IMR-90 (cell line): ENCODE results near the gene DUSP12. TPM values are rescaled to one million over a fixed set of nuclear protein-coding genes. Genes with fewer than 3 reads are reported as not detected.
A peak's percentile ranks its signal among the peaks of the same experiment; 100 is the strongest.

Experiments used
- ATAC-seq: fragments of 200-7000 bp; cut with Tn5 transposase; 2 replicates; pipeline ENCODE4 v1.9.1; 2020; ENCODE audit warnings: low read depth, mild to moderate bottlenecking, moderate library complexity
- BruUV-seq: library from RNA; stranded (reverse); fragments of 400-500 nt; replicated peaks from 2 replicates; lab custom pipeline; 2021; lab: Mats Ljungman, UMichigan
- CTCF ChIA-PET: fragments of 300-600 bp; formaldehyde crosslinking; extraction: SDS; loops from one replicate; lab custom pipeline; 2021; ENCODE audit warnings: antibody characterized with exemption; lab: Yijun Ruan, JAX
- POLR2A ChIA-PET: fragments of 300-600 bp; sonication (Branson Sonifier 250); formaldehyde crosslinking; loops from one replicate; lab custom pipeline; 2022; ENCODE audit warnings: antibody characterized with exemption; ENCODE audit not compliant: unreplicated experiment; lab: Charles Lee
- DNase-seq: peaks from one replicate; pipeline ENCODE4 v3.0.0; 2013
- H2AFZ ChIP-seq: replicated peaks from 2 replicates; pipeline ENCODE3; 2013; ENCODE audit warnings: low read length, mild to moderate bottlenecking; ENCODE audit not compliant: poor library complexity
- H2AK5ac ChIP-seq: 2 replicates; pipeline ENCODE4 v1.6.1; 2013; ENCODE audit warnings: low read depth, low read length, inconsistent platforms
- H2AK9ac ChIP-seq: replicated peaks from 2 replicates; pipeline ENCODE3; 2013; ENCODE audit warnings: mild to moderate bottlenecking, low read depth, low read length, moderate library complexity; ENCODE audit not compliant: poor library complexity
- H2BK120ac ChIP-seq: 2 replicates; pipeline ENCODE4 v1.6.1; 2013; ENCODE audit warnings: low read depth, low read length, inconsistent platforms
- H2BK15ac ChIP-seq: 3 replicates; pipeline ENCODE4 v1.6.1; 2013; ENCODE audit warnings: low read depth, low read length, inconsistent platforms
- H2BK20ac ChIP-seq: 2 replicates; pipeline ENCODE4 v1.6.1; 2013; ENCODE audit warnings: low read depth, mild to moderate bottlenecking, inconsistent platforms, low read length, moderate library complexity
- H2BK5ac ChIP-seq: 2 replicates; pipeline ENCODE4 v1.6.1; 2013; ENCODE audit warnings: mild to moderate bottlenecking, low read depth, low read length, inconsistent platforms; ENCODE audit not compliant: poor library complexity, severe bottlenecking
- H3K14ac ChIP-seq: replicated peaks from 2 replicates; pipeline ENCODE4 v1.6.1; 2013; ENCODE audit warnings: low read depth, low read length, inconsistent platforms
- H3K18ac ChIP-seq: 2 replicates; pipeline ENCODE4 v1.6.1; 2013; ENCODE audit warnings: low read depth, low read length, control low read depth
- H3K23ac ChIP-seq: 2 replicates; pipeline ENCODE4 v1.6.1; 2013; ENCODE audit warnings: low read depth, low read length, inconsistent platforms
- H3K27ac ChIP-seq: 2 replicates; pipeline ENCODE4 v1.5.1; 2013; ENCODE audit warnings: mild to moderate bottlenecking, control low read depth, low read length; ENCODE audit not compliant: insufficient read depth
- H3K27me3 ChIP-seq: 2 replicates; pipeline ENCODE4 v1.6.1; 2013; ENCODE audit warnings: low read length; ENCODE audit not compliant: control insufficient read depth, insufficient read depth
- H3K36me3 ChIP-seq: 2 replicates; pipeline ENCODE4 v1.6.1; 2013; ENCODE audit warnings: low read length, mixed read lengths; ENCODE audit not compliant: control insufficient read depth, insufficient read depth
- H3K4ac ChIP-seq: 2 replicates; pipeline ENCODE4 v1.6.1; 2013; ENCODE audit warnings: low read depth, low read length, inconsistent platforms
- H3K4me1 ChIP-seq: 2 replicates; pipeline ENCODE4 v1.6.1; 2013; ENCODE audit warnings: low read length, mixed read lengths; ENCODE audit not compliant: control insufficient read depth, insufficient read depth
- H3K4me2 ChIP-seq: 2 replicates; pipeline ENCODE4 v1.6.1; 2013; ENCODE audit warnings: low read depth, mild to moderate bottlenecking, control low read depth, low read length, moderate library complexity
- H3K4me3 ChIP-seq: 2 replicates; pipeline ENCODE4 v1.5.1; 2013; ENCODE audit warnings: low read depth, mild to moderate bottlenecking, control low read depth, low read length, moderate library complexity; ENCODE audit not compliant: insufficient read depth
- H3K56ac ChIP-seq: 2 replicates; pipeline ENCODE4 v1.6.1; 2013; ENCODE audit warnings: low read length, inconsistent platforms; ENCODE audit not compliant: insufficient read depth; ENCODE audit errors: extremely low read depth
- H3K79me1 ChIP-seq, 2 experiments: 2 replicates each; pipeline ENCODE4 v1.6.1; 2013; ENCODE audit warnings: low read length in 2 of 2, inconsistent platforms in 1 of 2, low read depth in 1 of 2
- H3K9ac ChIP-seq: 2 replicates; pipeline ENCODE4 v1.6.1; 2013; ENCODE audit warnings: low read depth, low read length, control low read depth
- H3K9me1 ChIP-seq: 2 replicates; pipeline ENCODE4 v1.6.1; 2013; ENCODE audit warnings: low read length, inconsistent platforms; ENCODE audit not compliant: insufficient read depth
- H3K9me3 ChIP-seq: 2 replicates; pipeline ENCODE4 v1.6.1; 2013; ENCODE audit warnings: low read length; ENCODE audit not compliant: control insufficient read depth, insufficient read depth
- H4K20me1 ChIP-seq: 2 replicates; pipeline ENCODE4 v1.6.1; 2013; ENCODE audit warnings: low read length, inconsistent platforms; ENCODE audit not compliant: insufficient read depth
- H4K5ac ChIP-seq: 2 replicates; pipeline ENCODE4 v1.6.1; 2013; ENCODE audit warnings: mild to moderate bottlenecking, low read depth, low read length, control low read depth
- H4K8ac ChIP-seq, 2 experiments: 2 replicates each; pipeline ENCODE4 v1.6.1; 2013; ENCODE audit warnings: low read depth in 2 of 2, low read length in 2 of 2, control low read depth in 1 of 2, inconsistent platforms in 1 of 2
- H4K91ac ChIP-seq: 2 replicates; pipeline ENCODE4 v1.6.1; 2013; ENCODE audit warnings: low read depth, low read length, inconsistent platforms; ENCODE audit not compliant: insufficient read depth
- CEBPB ChIP-seq: IDR thresholded peaks from 2 replicates; pipeline ENCODE4 v1.6.1; 2012; ENCODE audit warnings: low read depth, low read length, improper control_type of control experiment
- CTCF ChIP-seq: conservative IDR thresholded peaks from 2 replicates; pipeline ENCODE4 v1.5.1; 2012; ENCODE audit warnings: mild to moderate bottlenecking, low read depth, low read length, improper control_type of control experiment
- MAFK ChIP-seq: IDR thresholded peaks from 2 replicates; pipeline ENCODE4 v1.6.1; 2012; ENCODE audit warnings: low read depth, low read length, improper control_type of control experiment
- MAZ ChIP-seq: IDR thresholded peaks from 2 replicates; pipeline ENCODE4 v1.6.1; 2012; ENCODE audit warnings: low read depth, mild to moderate bottlenecking, low read length, improper control_type of control experiment, moderate library complexity, borderline replicate concordance
- NFE2L2 ChIP-seq: fragments of 150-350 bp; IDR thresholded peaks from 2 replicates; pipeline ENCODE4 v1.6.1; 2016; ENCODE audit warnings: low read depth, mild to moderate bottlenecking, low read length
- RAD21 ChIP-seq: IDR thresholded peaks from 2 replicates; pipeline ENCODE4 v1.6.1; 2012; ENCODE audit warnings: low read length, improper control_type of control experiment
- RCOR1 ChIP-seq: IDR thresholded peaks from 2 replicates; pipeline ENCODE4 v1.6.1; 2012; ENCODE audit warnings: mild to moderate bottlenecking, low read length, improper control_type of control experiment; ENCODE audit not compliant: insufficient replicate concordance
- RFX5 ChIP-seq: IDR thresholded peaks from 2 replicates; pipeline ENCODE4 v1.8.0; 2012; ENCODE audit warnings: low read depth, mild to moderate bottlenecking, low read length, moderate library complexity
- SMC3 ChIP-seq: fragments of 150-350 bp; IDR thresholded peaks from 2 replicates; pipeline ENCODE4 v1.6.1; 2016; ENCODE audit warnings: low read depth, mild to moderate bottlenecking, antibody characterized with exemption, low read length, moderate library complexity
- USF2 ChIP-seq: fragments of 150-350 bp; IDR thresholded peaks from 2 replicates; pipeline ENCODE4 v1.6.1; 2017; ENCODE audit warnings: mild to moderate bottlenecking, antibody characterized with exemption, low read length, low read depth
- WGBS, 2 experiments: methylation state at CpG; one replicate each; pipeline versions ENCODE4 v1.1.5 to v1.1.7; 2013; ENCODE audit warnings: missing lambda C conversion rate in 2 of 2; ENCODE audit not compliant: insufficient read length in 1 of 2; ENCODE audit errors: extremely low coverage in 2 of 2; 5-methylcytosine and 5-hydroxymethylcytosine counted together
- dilution Hi-C: fragments of 300-500 bp; cut with HindIII; formaldehyde crosslinking; loops from one replicate; pipeline ENCODE4 v1.14.3; 2018; ENCODE audit warnings: low sequenced_read_pairs; ENCODE audit not compliant: unreplicated experiment
- in situ Hi-C: fragments of 300-500 bp; cut with MboI; formaldehyde crosslinking; loops from 3 replicates; pipeline ENCODE4 v1.14.3; 2019; ENCODE audit warnings: low sequenced_read_pairs, inconsistent platforms, mixed read lengths
- intact Hi-C: fragments of 100-400 bp; cut with micrococcal nuclease; formaldehyde crosslinking; loops from 2 replicates; pipeline ENCODE4 v1.10.0; 2022
- polyA plus RNA-seq, 3 experiments: library from polyadenylated mRNA; depleted of rRNA; stranded (reverse); fragments of >200 nt; gene quantifications; 2 replicates each; pipeline ENCODE4 v1.2.3, GENCODE V29; 2012; ENCODE audit warnings: low replicate concordance in 1 of 3
- total RNA-seq: library from RNA; depleted of rRNA; stranded (reverse); fragments of >200 nt; gene quantifications from 2 replicates; pipeline ENCODE4 v1.2.3, GENCODE V29; 2012

DUSP12 gene
- total and polyA plus RNA-seq, 2 of the 4 experiments (the other 2 are of a cell fraction): 31.5 to 35.6 TPM

GRCh38 chr1:161720956-161721737 lies 28.4 kb upstream of the DUSP12 start, which contains the start of gene FCRLB:
Gene FCRLB, plus strand, starts transcription at chr1:161721544. Its CDS starts 1,129 bp downstream, at chr1:161722673.
- peak within 1 kb of the TSS; percentile 37 for H2BK5ac ChIP-seq
- no peaks in the 10 kb centered on the region for H3K9me3 ChIP-seq
- H3K9me1 ChIP-seq: peaks cover 22% of the 10 kb centered on the region
- H3K27me3 ChIP-seq: no peaks in the 10 kb centered on the region
- no peaks in the 10 kb centered on the region for H3K36me3 ChIP-seq
- intact Hi-C loops (no loop called here), in situ Hi-C loops (no loop called here), dilution Hi-C loops (no loop called here)
- no peaks in the 10 kb centered on the region for H4K20me1 ChIP-seq
- H3K18ac ChIP-seq: no peak within 1 kb of the TSS
- no peak for DNase-seq
- no CpG with 5 or more reads among the region's 4 CpGs for WGBS, 2 experiments
- H3K56ac ChIP-seq: no peak within 1 kb of the TSS; the same call in 1 of the 2 replicates
- peaks cover 2% of the 10 kb centered on the region for H3K4me1 ChIP-seq
- H3K4me3 ChIP-seq: no peak within 1 kb of the TSS
- TF ChIP-seq MAZ (no peak), SMC3 (no peak), CTCF (no peak), RCOR1 (no peak), RAD21 (no peak), RFX5 (no peak), MAFK (no peak), USF2 (no peak), NFE2L2 (no peak), CEBPB (no peak)
- peak within 1 kb of the TSS; percentile 74 for H2AK9ac ChIP-seq
- no peak within 1 kb of the TSS for H3K9ac ChIP-seq
- BruUV-seq: no TSS peak
- peak within 1 kb of the TSS; percentile 25; the same call in 1 of the 2 replicates for H4K91ac ChIP-seq
- H2BK20ac ChIP-seq: peak within 1 kb of the TSS; percentile 77
- H2AFZ ChIP-seq: peak within 1 kb of the TSS; percentile 63
- ChIA-PET POLR2A (no interaction called here), CTCF (no interaction called here)
- H3K4me2 ChIP-seq: no peak within 1 kb of the TSS
- H4K5ac ChIP-seq: no peak within 1 kb of the TSS
- H3K27ac ChIP-seq: no peak within 1 kb of the TSS; the same call in 1 of the 2 replicates
- peak within 1 kb of the TSS; percentile 65; the same call in 2 of the 3 replicates for H2BK15ac ChIP-seq
- H2AK5ac ChIP-seq: peak within 1 kb of the TSS; percentile 35
- H2BK120ac ChIP-seq: peak within 1 kb of the TSS; percentile 74
- peak within 1 kb of the TSS; percentile 46; the same call in 1 of the 2 replicates for H3K23ac ChIP-seq
- H3K14ac ChIP-seq: peak within 1 kb of the TSS; percentile 68
- ATAC-seq: no peak
- H3K79me1 ChIP-seq: peaks cover 3 to 13% of the 10 kb centered on the region in 2 experiments; a peak in 1 of 4 replicates
- peak within 1 kb of the TSS in 1 of 2 experiments; percentile 21; a peak in 1 of 4 replicates for H4K8ac ChIP-seq
- H3K4ac ChIP-seq: peak within 1 kb of the TSS; percentile 74
